ENCODE data around the gene FRMD8. TPM values are rescaled to one million over a fixed set of nuclear protein-coding genes. Genes with fewer than 3 reads are reported as not detected.

FRMD8 gene
- total and polyA plus RNA-seq, 8 donors, result 15.0 to 28.9 (median 17.3) TPM

DNA sequence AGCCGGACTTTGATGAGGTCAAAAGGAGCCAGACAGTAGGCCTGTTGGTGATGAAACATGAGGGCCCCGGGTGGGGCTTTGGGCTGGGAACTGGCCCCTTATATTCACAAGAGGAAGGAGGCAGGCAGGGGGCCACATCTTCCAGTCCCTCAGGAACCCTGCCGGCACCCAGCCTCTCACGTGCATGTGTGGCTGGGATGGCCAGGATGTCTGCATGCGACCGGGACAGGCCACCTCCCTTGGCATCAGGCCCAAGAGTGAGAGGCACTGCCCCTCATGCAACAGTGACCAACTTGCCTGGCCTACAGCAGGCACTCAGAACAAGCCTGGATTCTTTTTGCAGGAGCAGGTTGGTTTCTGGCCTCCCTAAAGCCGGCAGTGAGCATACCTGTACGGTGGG is 9.4 kb upstream of the FRMD8 start:
- H3K9me3 ChIP-seq, result no peaks in the 10 kb centered on the region
- no peak for ATAC-seq
- peaks cover 21 to 29% (median 27%) of the 10 kb centered on the region in 3 donors for H3K4me1 ChIP-seq
- intact Hi-C loops (cut with DNase I), result no loop called here
- no peak overlapping the region for H3K4me3 ChIP-seq
- H3K27ac ChIP-seq, result no peak overlapping the region
- H3K27me3 ChIP-seq, result no peaks in the 10 kb centered on the region
- TF ChIP-seq, protein P1, sequence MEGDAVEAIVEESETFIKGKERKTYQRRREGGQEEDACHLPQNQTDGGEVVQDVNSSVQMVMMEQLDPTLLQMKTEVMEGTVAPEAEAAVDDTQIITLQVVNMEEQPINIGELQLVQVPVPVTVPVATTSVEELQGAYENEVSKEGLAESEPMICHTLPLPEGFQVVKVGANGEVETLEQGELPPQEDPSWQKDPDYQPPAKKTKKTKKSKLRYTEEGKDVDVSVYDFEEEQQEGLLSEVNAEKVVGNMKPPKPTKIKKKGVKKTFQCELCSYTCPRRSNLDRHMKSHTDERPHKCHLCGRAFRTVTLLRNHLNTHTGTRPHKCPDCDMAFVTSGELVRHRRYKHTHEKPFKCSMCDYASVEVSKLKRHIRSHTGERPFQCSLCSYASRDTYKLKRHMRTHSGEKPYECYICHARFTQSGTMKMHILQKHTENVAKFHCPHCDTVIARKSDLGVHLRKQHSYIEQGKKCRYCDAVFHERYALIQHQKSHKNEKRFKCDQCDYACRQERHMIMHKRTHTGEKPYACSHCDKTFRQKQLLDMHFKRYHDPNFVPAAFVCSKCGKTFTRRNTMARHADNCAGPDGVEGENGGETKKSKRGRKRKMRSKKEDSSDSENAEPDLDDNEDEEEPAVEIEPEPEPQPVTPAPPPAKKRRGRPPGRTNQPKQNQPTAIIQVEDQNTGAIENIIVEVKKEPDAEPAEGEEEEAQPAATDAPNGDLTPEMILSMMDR (IDR thresholded peaks at IDR 0.05), result no peak
- WGBS, 2 donors, result 61 to 68% methylated on average over 8 of the region's 8 CpGs
- DNase-seq, result peak in 1 of 6 donors; percentile 53
- H3K36me3 ChIP-seq, result no peaks in the 10 kb centered on the region
- no peak for FAIRE-seq

DNA sequence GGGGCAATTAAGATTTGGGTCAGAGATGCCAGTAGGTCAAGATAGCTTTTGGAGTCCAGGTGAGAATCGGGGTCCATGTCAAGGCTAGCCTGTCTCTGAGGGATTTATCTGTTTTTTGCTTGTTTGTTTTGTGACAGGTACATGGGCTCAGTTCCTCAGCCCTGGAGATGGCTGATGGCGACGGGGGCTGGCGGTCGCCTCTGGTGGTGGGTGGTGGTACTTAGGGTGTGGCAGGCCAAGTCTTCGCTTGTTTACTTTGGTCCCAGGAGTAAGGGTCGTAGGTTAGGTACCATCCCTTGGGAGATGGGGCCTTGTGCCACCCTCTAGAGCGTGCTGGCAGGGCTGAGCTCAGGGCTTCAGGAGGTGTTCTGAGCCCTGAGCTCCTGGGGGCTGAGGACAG is 8.7 kb upstream of the FRMD8 start:
- Histone ChIP-seq H3K36me3 (no peaks in the 10 kb centered on the region), H3K4me3 (no peak overlapping the region), H3K4me1 (peaks cover 23 to 32% (median 29%) of the 10 kb centered on the region in 3 donors), H3K27me3 (no peaks in the 10 kb centered on the region), H3K9me3 (no peaks in the 10 kb centered on the region), H3K27ac (peak overlapping the region in 2 of 4 donors; percentile 23 to 98)
- DNase-seq (no peak), ATAC-seq (no peak), FAIRE-seq (no peak)
- TF ChIP-seq, protein P1 (IDR thresholded peaks at IDR 0.05), result no peak
- 72 to 73% methylated on average over 8 of the region's 8 CpGs for WGBS, 2 donors
- intact Hi-C loops (cut with DNase I), result no loop called here

DNA sequence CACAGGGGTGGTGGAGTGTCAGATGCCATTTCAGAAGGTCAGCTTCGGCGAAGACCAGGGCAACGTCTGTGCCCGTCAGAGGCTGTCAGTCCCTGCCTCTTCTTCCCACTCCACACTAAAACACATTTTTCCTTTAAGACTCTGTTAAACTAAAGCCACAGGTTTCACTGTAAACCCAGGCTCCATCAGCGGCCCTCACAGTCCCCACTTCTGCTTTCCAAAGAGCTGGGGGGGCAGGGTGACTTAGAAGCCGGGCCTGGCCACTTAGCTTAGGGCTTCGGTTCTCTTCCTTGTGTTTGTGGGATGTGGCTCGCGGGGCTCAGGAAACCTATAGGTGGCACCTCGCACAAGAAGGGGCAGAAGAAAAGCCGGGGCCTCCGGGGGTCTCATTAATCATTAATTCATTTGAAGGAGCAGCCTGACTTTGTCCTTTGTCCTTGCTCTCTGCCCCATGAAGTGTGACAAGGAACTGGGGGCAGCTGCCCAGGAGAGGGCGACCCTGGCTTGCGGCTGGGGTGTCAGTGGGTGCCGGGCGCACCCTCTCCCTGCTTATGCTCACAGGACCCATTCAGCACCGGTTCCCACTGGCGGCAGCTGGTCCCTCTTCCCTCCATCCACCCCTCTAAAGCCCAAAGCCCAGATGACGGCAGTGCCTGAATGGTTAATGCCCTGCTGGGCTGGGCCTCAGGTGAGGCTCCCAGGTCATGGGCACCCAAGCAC is 8.1 kb upstream of the FRMD8 start:
- Histone ChIP-seq H3K27ac (peak overlapping the region in 3 of 4 donors; percentile 23 to 99 (median 98)), H3K4me1 (peaks cover 29 to 37% (median 35%) of the 10 kb centered on the region in 3 donors)
- WGBS, 2 donors, result 42 to 46% methylated on average over 17 to 19 of the region's 19 CpGs

DNA sequence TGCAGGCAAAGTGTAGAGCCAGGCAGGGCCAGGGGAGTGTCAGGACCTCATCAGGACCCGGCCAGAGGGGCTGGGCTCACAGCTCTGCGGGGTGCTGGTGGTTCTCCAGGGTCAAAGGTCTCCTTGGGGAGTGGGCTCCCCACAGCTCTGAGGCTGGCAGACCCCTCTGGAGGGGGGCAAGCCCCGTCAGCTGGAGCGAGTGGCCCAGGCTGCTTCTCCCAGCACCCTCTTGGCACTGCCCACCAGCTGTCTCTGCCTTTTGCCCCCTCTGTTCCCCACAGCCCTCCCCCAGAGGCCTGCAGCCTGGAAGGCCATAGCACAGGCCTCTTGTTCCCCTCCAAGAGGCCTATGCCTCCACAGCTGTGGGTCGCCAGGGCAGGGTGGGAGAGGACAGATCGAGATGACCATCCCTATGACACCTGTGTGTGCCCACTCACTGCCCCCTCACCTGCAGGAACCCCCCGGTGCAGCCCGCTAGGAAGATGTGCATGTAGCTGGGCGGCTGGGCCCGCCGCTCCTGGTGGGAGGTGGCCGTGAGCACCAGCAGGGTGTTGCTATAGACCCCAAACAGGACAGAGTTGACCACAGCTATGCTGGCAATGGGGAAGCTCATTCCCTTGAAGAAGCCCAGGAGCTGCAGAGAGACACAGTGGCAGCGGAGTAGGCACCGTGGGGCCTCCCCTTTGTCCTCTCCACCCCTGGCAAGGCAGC is 7.4 kb upstream of the FRMD8 start:
- 43 to 49% methylated on average over 14 of the region's 14 CpGs for WGBS, 2 donors
- Histone ChIP-seq H3K9me3 (no peaks in the 10 kb centered on the region), H3K27ac (peak overlapping the region; percentile 98 to 99 (median 99)), H3K4me3 (peak overlapping the region in 3 of 4 donors; percentile 10 to 45 (median 45)), H3K27me3 (no peaks in the 10 kb centered on the region), H3K36me3 (no peaks in the 10 kb centered on the region), H3K4me1 (peaks cover 35 to 42% (median 41%) of the 10 kb centered on the region in 3 donors)
- TF ChIP-seq, protein P1 (IDR thresholded peaks at IDR 0.05), result no peak
- ATAC-seq (no peak), FAIRE-seq (no peak), DNase-seq (peak in 2 of 6 donors; percentile 56 to 80)
- intact Hi-C loops (cut with DNase I), result no loop called here

More for the DNA sequence above, 8.1 kb upstream of the FRMD8 start:
- DNase-seq (peak in 1 of 6 donors; percentile 52), ATAC-seq (no peak), FAIRE-seq (no peak)
- no peaks in the 10 kb centered on the region for H3K36me3 ChIP-seq
- no peaks in the 10 kb centered on the region for H3K27me3 ChIP-seq
- TF ChIP-seq, protein P1 (IDR thresholded peaks at IDR 0.05), result no peak
- peak overlapping the region in 2 of 4 donors; percentile 45 for H3K4me3 ChIP-seq
- H3K9me3 ChIP-seq, result no peaks in the 10 kb centered on the region
- intact Hi-C loops (cut with DNase I), result no loop called here

All from pancreas (tissue), 10 donors.